Daoy (cell line): ENCODE measurements around the gene TMEM130. TPM values are rescaled to one million over a fixed set of nuclear protein-coding genes. Genes with fewer than 3 reads are reported as not detected.

ENCODE experiments used
- DNase-seq: peaks from one replicate; pipeline ENCODE4 v3.0.0-alpha.2; 2015; ENCODE audit warnings: low read depth
- total RNA-seq: library from RNA; depleted of rRNA; stranded (reverse); fragments of >200 nt; shearing (Covaris generic); gene quantifications from 2 replicates; pipeline ENCODE4 v1.2.3, GENCODE V29; 2014

The TMEM130 gene
- total RNA-seq, 1 experiment from 2014 or later = 3.3 TPM

- peak; percentile 81 for DNase-seq
Measured at GRCh38 chr7:98841179-98841997, 28.4 kb downstream of the TMEM130 start.

- DNase-seq = peak; percentile 93
Measured at GRCh38 chr7:98840722-98841121, 29.1 kb downstream of the TMEM130 start.

- no peak for DNase-seq
Measured at GRCh38 chr7:98840096-98840495, 29.7 kb downstream of the TMEM130 start.

GRCh38 chr7:98837630-98837972 is 32.2 kb downstream of the TMEM130 start:
- no peak for DNase-seq

GRCh38 chr7:98836811-98837629 is 32.8 kb downstream of the TMEM130 start:
- DNase-seq = peak; percentile 81

- DNase-seq = no peak
Measured at GRCh38 chr7:98834949-98835348, 34.9 kb downstream of the TMEM130 start.

- no peak for DNase-seq
Measured at GRCh38 chr7:98833022-98833421, 36.8 kb downstream of the TMEM130 start.

GRCh38 chr7:98831641-98832221 is 38.1 kb downstream of the TMEM130 start:
- peak; percentile 71 for DNase-seq

- DNase-seq = no peak
Measured at GRCh38 chr7:98830972-98831548, 38.8 kb downstream of the TMEM130 start.

GRCh38 chr7:98828368-98828767 is 41.4 kb downstream of the TMEM130 start:
- no peak for DNase-seq

- DNase-seq = no peak
Measured at GRCh38 chr7:98827258-98827657, 42.6 kb downstream of the TMEM130 start.

- no peak for DNase-seq
Measured at GRCh38 chr7:98826811-98827231, 43.0 kb downstream of the TMEM130 start.

- no peak for DNase-seq
Measured at GRCh38 chr7:98826387-98826786, 43.4 kb downstream of the TMEM130 start.

- no peak for DNase-seq
Measured at GRCh38 chr7:98823226-98823625, 46.6 kb downstream of the TMEM130 start.

- no peak for DNase-seq
Measured at GRCh38 chr7:98821348-98821747, 48.5 kb downstream of the TMEM130 start.

- DNase-seq = no peak
Measured at GRCh38 chr7:98816967-98817710, 52.7 kb downstream of the TMEM130 start.

GRCh38 chr7:98816241-98816640 is 53.6 kb downstream of the TMEM130 start:
- no peak for DNase-seq

GRCh38 chr7:98815313-98815712 is 54.5 kb downstream of the TMEM130 start:
- DNase-seq = no peak

GRCh38 chr7:98811299-98811698 is 58.5 kb downstream of the TMEM130 start:
- no peak for DNase-seq

- DNase-seq = peak; percentile 44
Measured at GRCh38 chr7:98810153-98810802, 59.5 kb downstream of the TMEM130 start.
